ENCODE data around the gene RBMX. TPM values are rescaled to one million over a fixed set of nuclear protein-coding genes. Genes with fewer than 3 reads are reported as not detected.

The RBMX gene
- total and polyA plus RNA-seq, 2 of the 4 experiments (the other 2 are of a cell fraction): 151 to 337 TPM

DNA sequence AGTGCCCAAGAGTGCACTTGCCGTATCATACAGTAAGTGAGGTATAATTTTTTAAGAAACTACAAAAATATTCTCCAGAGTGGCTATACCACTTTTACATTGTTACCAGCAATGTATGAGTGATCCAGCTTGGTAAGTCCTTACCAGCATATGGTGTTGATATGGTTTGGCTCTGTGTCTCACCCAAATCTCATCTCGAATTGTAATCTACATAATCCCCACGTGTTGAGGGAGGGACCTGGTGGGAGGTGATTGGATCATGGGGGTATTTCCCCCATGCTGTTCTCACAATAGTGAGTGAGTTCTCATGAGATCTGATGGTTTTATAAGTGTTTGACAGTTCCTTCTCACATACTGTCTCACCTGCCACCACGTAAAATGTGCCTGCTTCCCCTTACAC lies 44.8 kb downstream of the RBMX start:
- Histone ChIP-seq H2AK9ac (replicated peaks; ENCODE audit: low read depth, low read length, poor library complexity) (no peak overlapping the region), H3K9ac (ENCODE audit: low read depth, low read length) (no peak overlapping the region), H2BK20ac (ENCODE audit: low read depth, low read length) (no peak overlapping the region), H3K14ac (replicated peaks; ENCODE audit: low read depth, low read length) (no peak overlapping the region), H3K4me3 (ENCODE audit: insufficient read depth, low read depth, low read length) (no peak overlapping the region), H2AFZ (replicated peaks; ENCODE audit: low read length, poor library complexity) (no peak overlapping the region), H3K36me3 (ENCODE audit: control insufficient read depth, insufficient read depth, low read length) (no peaks in the 10 kb centered on the region), H3K18ac (ENCODE audit: low read depth, low read length) (no peak overlapping the region), H4K8ac (ENCODE audit: low read depth in 2 of 2, low read length in 2 of 2) (no peak overlapping the region), H3K9me3 (ENCODE audit: control insufficient read depth, insufficient read depth, low read length) (no peaks in the 10 kb centered on the region), H3K79me1 (ENCODE audit: low read depth in 1 of 2, low read length in 2 of 2) (no peaks in the 10 kb centered on the region), H3K4ac (ENCODE audit: low read depth, low read length) (no peak overlapping the region), H3K23ac (ENCODE audit: low read depth, low read length) (no peak overlapping the region), H3K27ac (ENCODE audit: insufficient read depth, low read length) (no peak overlapping the region), H3K27me3 (ENCODE audit: control insufficient read depth, insufficient read depth, low read length) (no peaks in the 10 kb centered on the region), H3K9me1 (ENCODE audit: insufficient read depth, low read length) (no peaks in the 10 kb centered on the region), H2AK5ac (ENCODE audit: low read depth, low read length) (no peak overlapping the region), H4K91ac (ENCODE audit: insufficient read depth, low read depth, low read length) (no peak overlapping the region), H4K20me1 (ENCODE audit: insufficient read depth, low read length) (no peaks in the 10 kb centered on the region), H2BK15ac (ENCODE audit: low read depth, low read length) (no peak overlapping the region), H4K5ac (ENCODE audit: low read depth, low read length) (no peak overlapping the region), H3K56ac (ENCODE audit: extremely low read depth, insufficient read depth, low read length) (no peak overlapping the region), H2BK120ac (ENCODE audit: low read depth, low read length) (no peak overlapping the region), H3K4me1 (ENCODE audit: control insufficient read depth, insufficient read depth, low read length) (0 out of 2 replicates have a peak, but pooled peaks cover 2% of the 10 kb centered on the region), H3K4me2 (ENCODE audit: low read depth, low read length) (no peak overlapping the region), H2BK5ac (ENCODE audit: low read depth, low read length, poor library complexity, severe bottlenecking) (no peak overlapping the region)
- in situ Hi-C loops (cut with MboI; ENCODE audit: low sequenced_read_pairs) (no loop called here), intact Hi-C loops (cut with micrococcal nuclease) (no loop called here), dilution Hi-C loops (cut with HindIII; ENCODE audit: low sequenced_read_pairs, unreplicated experiment) (no loop called here)
- ATAC-seq (ENCODE audit: low read depth) (no peak), DNase-seq (no peak)
- POLR2A ChIA-PET (ENCODE audit: unreplicated experiment): no interaction called here
- no peak for TF ChIP-seq SMC3 (IDR thresholded peaks at IDR 0.05; ENCODE audit: low read depth, low read length)
- TF ChIP-seq MAFK (IDR thresholded peaks at IDR 0.05; ENCODE audit: low read depth, low read length): no peak
- no peak for TF ChIP-seq POLR2A (IDR thresholded peaks at IDR 0.05; ENCODE audit: low read depth, low read length)
- TF ChIP-seq RFX5 (IDR thresholded peaks at IDR 0.05; ENCODE audit: low read depth, low read length): no peak
- no peak for TF ChIP-seq CHD1 (IDR thresholded peaks at IDR 0.05; ENCODE audit: low read depth, low read length)
- TF ChIP-seq RAD21 (IDR thresholded peaks at IDR 0.05; ENCODE audit: low read length): no peak
- TF ChIP-seq, protein P1, sequence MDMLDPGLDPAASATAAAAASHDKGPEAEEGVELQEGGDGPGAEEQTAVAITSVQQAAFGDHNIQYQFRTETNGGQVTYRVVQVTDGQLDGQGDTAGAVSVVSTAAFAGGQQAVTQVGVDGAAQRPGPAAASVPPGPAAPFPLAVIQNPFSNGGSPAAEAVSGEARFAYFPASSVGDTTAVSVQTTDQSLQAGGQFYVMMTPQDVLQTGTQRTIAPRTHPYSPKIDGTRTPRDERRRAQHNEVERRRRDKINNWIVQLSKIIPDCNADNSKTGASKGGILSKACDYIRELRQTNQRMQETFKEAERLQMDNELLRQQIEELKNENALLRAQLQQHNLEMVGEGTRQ (IDR thresholded peaks at IDR 0.05; ENCODE audit: low read depth, low read length): no peak
- TF ChIP-seq FOS (IDR thresholded peaks at IDR 0.05; ENCODE audit: low read depth, low read length): no peak
- no peak for TF ChIP-seq BHLHE40 (IDR thresholded peaks at IDR 0.05; ENCODE audit: low read depth, low read length)
- no peak for TF ChIP-seq NFE2L2 (IDR thresholded peaks at IDR 0.05; ENCODE audit: low read depth, low read length)
- TF ChIP-seq CTCF (conservative IDR thresholded peaks at IDR 0.05; ENCODE audit: low read depth, low read length): no peak
- TF ChIP-seq MXI1 (IDR thresholded peaks at IDR 0.05; ENCODE audit: borderline replicate concordance, low read depth, low read length): no peak
- TF ChIP-seq, protein P2, sequence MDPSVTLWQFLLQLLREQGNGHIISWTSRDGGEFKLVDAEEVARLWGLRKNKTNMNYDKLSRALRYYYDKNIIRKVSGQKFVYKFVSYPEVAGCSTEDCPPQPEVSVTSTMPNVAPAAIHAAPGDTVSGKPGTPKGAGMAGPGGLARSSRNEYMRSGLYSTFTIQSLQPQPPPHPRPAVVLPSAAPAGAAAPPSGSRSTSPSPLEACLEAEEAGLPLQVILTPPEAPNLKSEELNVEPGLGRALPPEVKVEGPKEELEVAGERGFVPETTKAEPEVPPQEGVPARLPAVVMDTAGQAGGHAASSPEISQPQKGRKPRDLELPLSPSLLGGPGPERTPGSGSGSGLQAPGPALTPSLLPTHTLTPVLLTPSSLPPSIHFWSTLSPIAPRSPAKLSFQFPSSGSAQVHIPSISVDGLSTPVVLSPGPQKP (IDR thresholded peaks at IDR 0.05; ENCODE audit: borderline replicate concordance, low read depth, low read length): no peak
- CTCF ChIA-PET: interaction anchor here (0.6 kb wide), 1 partner anchor 155 kb away, joined by 3 read pairs; no protein-coding TSS in a partner anchor
- no TSS peak for BruUV-seq (replicated peaks)
- WGBS, 2 experiments (ENCODE audit: extremely low coverage in 2 of 2, insufficient read length in 1 of 2): no CpG with 5 or more reads among the region's 4 CpGs
